Mucosa of gallbladder (tissue), 1 donor: ENCODE results near the gene B4GALT3. TPM values are rescaled to one million over a fixed set of nuclear protein-coding genes. Genes with fewer than 3 reads are reported as not detected.

Experiments
- DNase-seq: peaks from one replicate; pipeline ENCODE4 v3.0.0-alpha.2; 2020; ENCODE audit warnings: low spot score
- total RNA-seq: library from RNA; stranded (reverse); gene quantifications from one replicate; pipeline ENCODE4 v1.2.1, GENCODE V29; 2021
- donor health status: DM: no; HTN: no; CAD: no.

Gene B4GALT3
- total RNA-seq, 1 donor from 2014 or later = 36.4 TPM

DNA sequence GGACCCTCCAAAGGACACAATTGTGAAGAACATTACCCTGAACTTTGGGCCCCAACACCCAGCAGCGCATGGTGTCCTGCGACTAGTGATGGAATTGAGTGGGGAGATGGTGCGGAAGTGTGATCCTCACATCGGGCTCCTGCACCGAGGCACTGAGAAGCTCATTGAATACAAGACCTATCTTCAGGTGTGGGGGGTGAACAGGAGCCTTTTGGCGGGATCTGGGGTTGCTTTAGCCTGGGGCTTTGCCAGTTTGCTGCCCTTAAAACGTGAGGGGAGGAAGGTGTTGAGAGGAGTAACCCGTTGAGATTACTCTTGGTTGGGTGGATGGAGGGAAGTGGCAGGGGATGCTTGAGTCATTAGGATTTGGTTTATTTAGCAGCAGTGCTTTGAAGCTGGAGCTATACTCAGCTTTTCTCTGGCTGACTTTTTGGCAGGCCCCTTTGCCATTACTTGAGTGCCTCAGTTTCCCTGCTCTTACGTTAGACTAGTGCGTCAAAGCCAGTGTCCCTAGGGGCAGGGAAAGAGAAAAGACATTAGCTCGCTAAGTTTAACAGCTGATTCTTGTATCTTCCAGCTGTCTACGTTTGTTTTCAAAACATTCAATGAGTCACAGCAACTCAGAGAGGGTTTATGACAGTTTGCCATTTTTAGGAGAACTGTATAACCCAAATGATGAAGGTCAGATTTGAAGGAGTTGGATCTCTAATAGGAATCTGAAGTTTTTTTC is 29.3 kb upstream of the B4GALT3 start:
- DNase-seq = no peak

DNA sequence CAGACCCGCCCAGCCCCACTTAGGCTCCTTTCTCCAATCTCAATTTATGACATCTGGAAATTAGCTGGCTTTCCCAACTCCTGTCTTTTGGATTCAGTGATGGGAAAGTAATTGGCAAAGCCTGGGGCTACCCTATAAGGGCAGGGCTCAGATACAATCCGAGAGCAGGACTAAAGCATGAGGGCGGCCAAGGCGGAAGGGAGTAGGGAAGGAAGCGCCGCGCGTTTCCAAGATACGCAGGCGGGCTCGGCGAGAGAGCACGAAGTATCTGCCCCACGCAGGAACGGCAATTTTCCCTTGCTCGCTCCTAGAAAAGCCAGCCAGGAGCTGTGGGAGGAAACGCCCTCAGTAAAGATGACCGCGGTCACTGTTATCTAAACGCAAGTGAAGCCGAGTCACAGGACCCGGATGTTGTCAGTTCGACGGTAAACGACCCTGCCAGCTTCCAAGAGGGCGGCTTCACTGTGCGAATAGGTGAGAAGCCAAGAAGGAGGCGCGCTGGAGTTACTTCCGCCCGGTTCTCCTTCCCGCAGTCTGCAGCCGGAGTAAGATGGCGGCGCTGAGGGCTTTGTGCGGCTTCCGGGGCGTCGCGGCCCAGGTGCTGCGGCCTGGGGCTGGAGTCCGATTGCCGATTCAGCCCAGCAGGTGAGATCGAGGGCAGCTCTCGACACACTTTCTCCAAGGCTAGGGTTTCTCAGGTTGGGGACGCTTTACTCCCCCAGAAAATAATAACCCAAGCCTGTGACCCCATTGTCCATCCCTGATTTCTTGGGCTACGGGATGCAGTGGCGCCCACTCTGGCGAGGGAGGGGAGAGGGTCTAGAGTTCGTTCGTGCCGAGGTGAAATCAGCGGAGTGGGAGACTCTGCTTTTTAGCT is 24.8 kb upstream of the B4GALT3 start, which contains the start of gene NDUFS2:
Gene NDUFS2, plus strand, starts transcription at position 532 of the 877 bp plus-strand sequence. Its CDS starts 19 bp downstream, at position 551.
- DNase-seq = peak; percentile 98

DNA sequence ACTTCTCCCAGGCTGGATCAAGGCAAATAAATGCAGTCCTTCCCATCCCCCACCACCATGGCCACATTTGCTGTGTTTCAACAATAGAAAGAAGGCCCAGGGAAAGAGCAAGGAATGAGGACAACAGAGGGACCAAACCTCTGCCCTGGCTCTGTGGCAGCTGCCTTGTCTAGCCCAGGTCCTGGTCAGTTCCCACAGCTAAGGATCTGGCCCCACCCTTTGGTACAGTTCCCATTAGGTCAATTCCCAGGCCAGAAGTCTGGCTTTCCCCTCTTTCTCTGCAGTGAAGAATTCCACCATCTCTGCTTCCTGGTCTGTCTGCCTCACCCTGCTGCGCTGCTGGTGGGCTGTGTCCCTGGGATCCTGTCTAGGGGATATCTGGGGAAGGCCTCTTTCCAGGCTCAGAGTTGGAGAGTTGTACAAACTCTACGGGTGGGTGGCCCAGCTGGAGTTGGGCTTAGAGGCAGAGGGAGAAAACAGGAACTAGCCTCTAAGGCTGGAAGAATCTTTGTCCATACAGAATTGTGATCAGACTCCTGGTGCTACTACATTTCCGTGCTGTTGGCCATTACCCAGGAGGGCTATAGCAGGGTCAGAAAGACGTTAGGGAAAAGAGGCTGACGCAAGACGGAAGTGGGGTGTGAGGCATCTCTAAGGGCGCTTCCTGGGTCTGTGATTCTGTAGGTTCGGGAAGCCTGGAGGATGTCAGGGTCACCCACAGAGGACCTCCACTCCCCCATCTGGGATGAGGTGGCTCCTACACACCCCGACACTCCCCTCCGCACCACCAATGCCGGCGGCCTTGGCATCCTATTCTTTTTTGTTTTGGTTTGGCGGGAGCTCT is 23.9 kb upstream of the B4GALT3 start:
- peak; percentile 41 for DNase-seq

DNA sequence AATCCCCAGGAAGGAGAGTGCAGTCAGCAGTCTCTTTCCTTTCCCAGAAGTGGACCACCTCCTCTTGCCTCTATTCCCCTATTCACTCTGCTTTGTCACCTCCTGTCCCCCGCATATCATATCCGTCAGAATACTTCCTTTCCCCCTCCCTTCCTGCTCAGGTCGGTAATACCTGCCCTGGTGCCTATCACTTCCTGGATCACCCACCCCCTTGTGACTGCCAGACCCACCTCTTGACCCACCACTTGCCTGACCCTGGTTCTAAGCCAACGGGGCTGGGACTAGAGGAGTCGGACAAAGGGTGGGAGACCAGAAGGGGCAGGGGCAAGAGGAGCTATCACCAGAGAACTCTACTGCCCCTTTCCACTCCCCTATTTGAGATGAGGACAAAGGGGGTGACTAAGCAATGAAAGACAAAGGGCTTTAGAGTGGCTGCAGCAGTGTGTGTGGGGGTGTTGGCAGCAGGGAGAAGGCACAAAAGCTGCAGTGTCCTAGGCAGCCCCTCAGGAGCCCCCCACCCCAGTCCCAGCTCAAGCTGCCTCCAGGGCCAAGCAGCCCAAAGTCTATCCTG is 23.2 kb upstream of the B4GALT3 start:
- DNase-seq = no peak

DNA sequence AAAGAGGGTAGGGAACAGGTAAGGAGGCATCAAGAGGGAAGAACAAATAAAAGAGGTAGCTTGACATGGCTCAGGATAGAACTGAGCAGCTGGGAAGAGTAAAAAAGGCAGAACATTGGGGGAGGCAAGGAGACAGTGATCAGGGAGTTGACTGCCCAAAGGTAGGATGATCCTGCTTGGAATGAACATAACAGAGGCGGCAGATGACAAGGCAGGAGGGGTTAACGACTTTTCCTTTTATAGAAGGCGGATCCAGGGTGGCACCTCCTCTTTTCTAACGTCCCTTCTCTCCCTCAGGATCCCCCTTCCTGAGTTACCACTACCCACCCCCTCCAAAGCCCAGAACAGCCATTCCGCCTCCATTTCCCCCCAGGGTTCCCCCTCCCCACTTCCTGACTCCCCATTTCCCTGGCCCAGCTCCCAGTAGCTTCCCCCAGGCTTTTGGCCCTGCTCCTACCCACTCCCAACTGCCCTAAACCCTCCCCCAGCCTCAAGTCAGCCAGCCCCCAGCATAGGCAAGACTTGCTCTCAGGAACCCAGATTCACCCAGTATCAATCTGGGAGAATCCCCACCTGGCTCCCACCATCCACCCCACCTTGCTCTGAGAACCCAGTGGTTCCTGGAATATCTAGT is 22.3 kb upstream of the B4GALT3 start:
- no peak for DNase-seq

DNA sequence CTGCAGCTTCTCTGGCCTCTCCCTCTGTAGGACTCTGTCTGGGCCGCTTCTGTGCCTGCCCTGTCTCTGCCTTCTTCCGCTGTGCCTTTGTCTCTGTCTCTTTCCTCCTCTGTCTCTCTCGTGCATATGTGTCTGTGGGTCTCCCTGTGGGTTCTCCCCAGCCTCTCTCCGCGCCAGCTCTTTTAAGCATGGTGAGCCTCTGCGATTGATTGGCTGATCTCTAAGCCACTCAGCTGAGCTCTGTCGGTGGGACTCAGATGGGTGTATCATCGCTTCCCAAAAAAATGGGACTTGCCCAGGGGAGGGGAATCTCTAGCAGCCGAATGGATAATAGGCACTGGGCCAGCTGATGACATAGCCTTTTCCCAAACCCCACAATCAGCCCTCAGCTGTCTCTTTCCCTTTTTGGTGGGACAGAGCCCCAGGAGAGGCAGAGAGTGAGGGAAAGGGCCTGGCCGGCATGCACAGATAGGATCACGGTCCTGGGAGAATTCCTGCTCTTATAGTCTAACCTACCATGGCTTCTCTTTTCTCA is 21.7 kb upstream of the B4GALT3 start, which contains the start of gene ADAMTS4:
Gene ADAMTS4, minus strand, starts transcription at position 158 of the 535 bp plus-strand sequence. CDS start 427 bp downstream, outside the sequence.
- DNase-seq = peak; percentile 63

DNA sequence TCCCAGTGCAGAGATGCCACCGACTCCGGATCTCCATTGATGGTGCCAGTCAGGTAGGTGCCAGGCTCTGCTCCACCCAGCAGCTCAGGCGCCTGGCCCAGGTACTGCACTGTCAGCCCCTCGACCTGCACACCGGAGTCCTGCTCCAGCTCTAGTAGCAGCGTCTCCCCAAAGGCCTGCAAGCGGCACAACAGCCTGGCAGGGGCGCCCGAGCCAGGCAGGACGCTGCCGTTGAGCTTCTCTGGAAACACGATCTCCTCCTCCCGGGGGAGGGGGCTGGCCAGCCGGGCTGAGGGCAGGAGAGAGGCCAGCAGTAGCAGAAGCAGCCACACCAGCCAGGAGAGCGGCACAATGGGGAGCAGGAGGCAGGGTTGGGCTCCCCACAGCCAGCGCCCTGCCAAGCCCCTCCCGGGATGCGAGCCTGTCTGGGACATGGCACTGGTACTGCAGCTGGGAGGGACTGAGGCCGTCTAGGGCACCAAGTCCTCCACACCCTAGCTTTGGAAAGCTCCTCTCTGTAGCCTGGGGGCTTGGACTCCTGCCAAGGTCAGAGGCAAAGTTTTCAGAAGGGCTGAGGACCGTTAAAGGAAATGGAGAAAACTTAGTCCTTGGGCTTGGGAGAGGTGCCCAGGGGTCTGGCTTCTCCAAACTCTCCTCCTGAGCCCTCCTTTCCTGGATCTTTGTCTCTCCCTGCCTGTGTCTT is 21.0 kb upstream of the B4GALT3 start:
- no peak for DNase-seq

DNA sequence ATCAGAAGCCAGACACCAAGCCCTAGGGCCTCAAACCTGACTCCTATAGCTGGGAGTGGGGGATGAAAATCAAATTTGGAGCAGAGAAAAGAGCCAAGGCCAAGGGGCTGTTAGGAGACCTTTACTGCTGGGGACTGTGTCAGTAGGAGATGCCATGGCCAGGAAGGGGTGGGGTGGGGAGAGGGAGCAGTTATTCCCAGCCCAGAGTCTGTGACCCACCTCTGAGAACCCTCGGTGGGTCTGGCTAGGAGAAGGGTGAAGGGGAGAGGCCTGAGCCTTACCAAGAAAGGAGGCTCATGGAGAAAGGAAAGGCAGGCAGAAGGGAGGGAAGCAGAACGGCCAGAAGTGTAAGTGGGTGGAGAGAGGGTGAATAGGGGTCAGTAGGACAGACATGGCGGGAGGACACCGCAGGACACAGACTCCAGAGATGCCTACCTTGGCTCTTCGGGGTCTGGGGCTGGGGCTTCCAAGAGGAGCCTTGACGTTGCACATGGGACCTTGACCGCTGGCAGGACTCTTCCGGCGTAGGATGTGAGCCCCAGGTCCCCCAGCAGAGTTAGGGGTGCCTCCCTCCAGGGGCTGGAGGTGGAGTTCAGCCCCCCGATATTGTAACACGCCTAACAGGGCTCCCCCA is 20.4 kb upstream of the B4GALT3 start:
- DNase-seq = no peak

DNA sequence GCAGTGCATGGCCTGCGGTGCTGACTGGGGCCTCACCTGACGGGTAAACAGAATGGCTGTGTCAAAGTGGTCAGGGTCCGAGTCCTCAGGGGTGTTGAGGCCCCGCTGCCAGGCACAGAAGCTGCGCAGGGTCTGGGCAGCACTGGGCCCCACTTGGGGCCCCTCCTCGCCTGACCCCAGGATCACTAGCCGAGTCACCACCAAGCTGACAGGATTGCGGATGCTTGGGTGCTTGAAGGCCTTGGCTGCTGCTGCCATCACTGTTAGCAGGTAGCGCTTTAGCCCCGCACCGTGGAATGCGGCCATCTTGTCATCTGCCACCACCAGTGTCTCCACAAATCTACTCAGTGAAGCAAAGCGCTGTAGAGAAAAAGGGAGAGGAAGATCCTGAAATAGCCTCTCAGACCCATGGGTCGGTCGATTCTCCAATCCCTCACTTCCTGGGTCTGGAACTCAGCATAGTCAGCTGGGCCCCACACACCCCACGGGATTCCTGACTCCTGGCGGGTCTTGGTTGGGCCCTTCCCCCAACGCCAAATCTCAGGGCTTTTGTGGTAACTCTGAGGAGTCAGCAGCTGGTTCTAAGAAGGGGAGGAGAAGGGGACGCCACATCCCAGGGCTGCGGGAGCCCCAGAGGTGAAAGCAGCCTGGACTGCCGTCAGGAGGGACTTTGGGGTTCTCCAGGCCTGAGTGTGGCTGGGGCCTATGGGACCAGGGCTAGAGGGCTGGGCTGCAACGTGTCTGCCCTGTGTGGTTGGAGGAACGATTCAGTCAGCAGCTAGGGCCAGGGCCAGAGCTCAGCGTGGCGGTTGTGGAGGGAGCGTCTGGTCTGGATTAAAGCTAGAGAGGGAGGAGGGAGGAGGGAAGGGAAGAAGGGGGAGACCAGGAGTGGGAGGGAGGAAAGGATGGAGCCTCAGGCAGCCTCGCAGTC is 19.5 kb upstream of the B4GALT3 start:
- peak; percentile 56 for DNase-seq

DNA sequence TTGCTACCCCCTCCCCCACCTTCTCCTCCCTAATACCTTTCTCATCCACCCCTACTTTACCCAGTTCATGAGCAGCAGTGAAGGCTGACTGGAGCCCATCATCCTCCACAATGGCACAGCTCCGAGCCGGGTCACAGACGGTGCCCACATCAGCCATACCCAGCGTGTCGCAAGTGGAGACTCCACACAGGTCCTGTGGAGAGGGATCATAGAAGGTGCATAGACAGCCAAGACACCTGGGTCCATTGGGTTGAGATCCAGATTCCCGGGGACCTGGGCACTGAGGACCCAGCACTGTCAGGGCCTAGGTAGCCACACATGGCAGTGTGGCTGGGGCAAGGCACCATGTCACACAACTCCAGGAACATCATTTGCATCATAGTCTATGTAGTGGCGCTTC is 18.8 kb upstream of the B4GALT3 start:
- no peak for DNase-seq

DNA sequence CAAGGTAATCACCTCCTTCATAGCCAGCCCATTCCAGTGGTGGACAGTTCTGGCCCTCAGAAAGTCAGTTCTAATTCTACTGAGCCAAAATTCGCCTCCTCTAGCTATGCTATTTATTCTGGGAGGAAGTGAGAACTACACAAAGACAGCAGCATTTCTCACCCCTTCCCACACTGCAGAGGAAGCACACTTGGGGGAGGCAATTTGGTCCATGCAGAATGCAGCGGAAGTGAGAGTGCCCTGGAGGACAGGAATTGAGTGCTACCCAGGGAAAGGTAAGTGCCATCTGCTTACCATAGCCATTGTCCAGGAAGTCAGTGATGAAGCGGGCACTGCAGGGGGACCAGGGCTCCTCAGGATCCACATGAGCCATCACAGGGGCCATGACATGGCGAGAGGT is 17.9 kb upstream of the B4GALT3 start:
- DNase-seq = no peak

DNA sequence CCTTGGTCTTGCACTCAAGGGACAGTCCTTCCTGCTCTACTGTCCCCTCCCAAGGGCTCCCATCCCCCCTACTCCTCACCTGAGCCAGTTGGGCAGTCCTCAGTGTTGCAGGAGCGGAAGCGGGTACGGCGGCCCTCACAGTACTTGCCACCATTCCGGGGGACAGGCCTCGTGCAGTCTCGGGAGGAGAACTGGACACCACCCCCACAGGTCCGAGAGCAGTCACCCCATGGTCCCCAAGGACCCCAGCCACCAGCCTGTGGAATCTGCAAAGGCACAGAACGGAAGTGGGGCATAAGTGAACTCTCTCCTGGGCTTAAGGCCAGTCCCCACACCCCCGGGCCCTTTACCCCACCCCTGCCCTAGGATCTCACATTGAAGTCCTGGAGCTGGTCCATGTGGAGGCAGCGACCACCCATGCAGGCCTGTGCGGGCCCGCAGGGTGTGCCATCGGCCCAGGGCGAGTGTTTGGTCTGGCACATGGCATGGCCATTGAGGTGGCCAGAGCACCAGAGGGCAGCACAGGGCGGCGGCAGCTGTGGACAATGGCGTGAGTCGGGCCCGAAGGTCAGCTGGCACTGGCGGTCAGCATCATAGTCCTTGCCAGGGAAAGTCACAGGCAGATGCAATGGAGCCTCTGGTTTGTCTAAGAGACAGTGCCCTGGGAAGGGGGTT is 16.4 kb upstream of the B4GALT3 start:
- no peak for DNase-seq

DNA sequence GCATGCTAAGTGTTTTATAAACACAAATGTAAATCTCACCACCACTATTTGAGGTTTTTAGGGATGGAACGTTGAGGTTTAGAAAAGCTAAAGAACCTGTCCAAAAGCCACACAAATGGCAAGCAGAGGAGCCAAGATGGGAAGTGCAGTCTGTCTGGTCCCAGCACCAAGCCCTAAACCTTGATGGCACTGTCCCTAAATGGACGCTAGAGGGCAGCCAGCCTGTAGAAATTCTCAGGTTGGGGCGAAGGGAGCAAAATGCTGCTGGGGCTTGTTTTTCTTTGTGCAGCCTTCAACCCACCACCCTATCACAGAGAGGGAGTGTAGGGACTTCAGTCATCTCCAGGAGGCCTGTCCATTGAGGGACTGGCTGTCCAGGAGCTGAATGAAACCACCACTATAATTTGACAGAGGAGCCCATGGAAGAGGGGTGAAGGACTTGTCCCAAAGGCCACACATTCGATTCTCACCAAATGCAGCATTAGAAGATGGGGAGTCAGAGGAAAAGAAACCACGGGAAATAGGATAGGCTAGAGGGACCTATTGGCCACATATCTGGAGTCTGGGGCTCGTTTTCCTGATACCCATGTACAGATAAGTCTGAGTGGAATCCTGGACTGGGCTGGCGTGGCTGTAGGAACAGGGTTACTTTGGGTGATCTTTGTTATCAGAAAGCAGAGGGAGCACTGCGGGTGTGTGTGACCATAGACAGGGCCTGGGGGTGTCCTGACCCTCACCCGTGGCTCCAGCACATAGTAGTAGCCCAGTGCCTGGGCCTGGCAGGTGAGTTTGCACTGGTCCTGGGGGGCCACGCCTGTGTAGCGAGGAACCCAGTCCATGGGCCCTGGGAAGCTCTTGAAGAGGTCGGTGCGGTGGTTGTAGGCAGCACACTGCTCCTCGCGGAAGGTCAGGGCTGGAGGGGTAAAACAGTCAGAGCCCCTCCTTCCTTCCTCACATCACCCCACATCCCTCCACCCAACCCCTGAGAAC is 15.5 kb upstream of the B4GALT3 start:
- DNase-seq = peak; percentile 69

DNA sequence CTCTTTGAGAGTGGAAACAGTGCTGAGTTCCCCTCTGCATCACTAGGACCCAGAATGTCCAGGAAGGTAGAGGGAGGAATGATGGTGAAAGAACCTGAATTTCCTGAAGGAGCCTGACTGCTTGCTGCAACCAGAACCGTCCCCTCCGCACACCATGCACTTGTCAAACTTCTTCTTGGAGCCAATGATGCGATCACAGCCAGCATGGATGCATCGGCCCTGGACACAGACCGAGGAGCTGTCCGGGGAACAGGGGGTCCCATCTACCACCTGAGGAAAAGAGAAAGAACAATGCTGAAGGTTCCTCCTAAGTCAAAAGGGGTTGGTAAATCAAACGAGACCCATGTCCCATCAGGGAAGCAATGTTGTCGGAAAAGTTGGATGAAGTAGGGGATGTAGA is 14.7 kb upstream of the B4GALT3 start:
- no peak for DNase-seq

DNA sequence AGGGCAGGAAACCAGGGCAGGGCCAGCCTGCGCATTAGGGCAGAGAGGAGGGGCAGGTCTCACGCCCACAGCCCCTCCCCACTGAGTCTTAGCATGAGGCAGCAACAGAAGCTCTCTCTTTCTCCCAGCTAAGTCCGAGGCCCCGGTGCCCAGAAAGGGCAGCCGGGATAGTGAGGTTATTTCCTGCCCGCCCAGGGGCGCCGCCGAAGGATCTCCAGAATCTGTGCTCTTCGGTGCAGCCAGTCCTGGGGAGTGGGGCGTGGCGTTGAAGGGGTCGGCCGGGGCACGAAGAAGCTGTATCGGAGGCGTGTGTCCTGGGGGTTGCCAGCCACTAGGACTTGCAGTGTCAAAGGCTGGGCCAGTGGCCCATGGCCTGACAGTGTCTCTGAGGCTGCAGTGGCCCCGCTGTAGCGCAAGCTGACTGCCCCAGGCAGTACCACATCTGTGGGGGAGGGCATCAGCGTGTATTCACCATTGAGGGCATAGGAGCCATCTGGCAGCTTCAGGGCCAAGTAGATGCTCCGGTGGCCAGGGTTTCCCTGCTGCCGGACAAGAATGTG is 13.7 kb upstream of the B4GALT3 start:
- DNase-seq = no peak

DNA sequence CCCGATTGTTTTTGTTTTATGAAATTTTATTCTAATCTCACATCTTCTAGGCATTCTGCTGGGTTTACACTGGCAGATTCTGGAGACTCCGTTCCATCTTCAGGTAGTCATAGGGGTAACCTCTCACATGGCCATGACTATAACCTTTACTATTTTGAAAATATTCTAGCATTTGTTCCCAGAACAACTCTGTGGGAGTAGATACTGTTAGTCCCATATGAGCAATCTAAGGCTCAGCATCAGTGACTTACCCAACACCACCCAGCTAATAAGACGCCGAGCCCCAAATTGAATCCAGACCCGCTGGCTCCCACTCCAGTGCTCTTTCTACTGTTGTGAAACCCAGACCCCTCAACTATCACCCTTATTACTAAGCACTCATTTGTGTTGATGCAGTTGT is 11.7 kb upstream of the B4GALT3 start:
- no peak for DNase-seq
